Measurements from ENCODE around the gene ARL6IP1.
"Not testable (repeated sequence)": the region's sequence is repeated elsewhere in the genome, so short reads cannot be mapped to it uniquely, and the experiment has no call there.

The ARL6IP1 gene

DNA sequence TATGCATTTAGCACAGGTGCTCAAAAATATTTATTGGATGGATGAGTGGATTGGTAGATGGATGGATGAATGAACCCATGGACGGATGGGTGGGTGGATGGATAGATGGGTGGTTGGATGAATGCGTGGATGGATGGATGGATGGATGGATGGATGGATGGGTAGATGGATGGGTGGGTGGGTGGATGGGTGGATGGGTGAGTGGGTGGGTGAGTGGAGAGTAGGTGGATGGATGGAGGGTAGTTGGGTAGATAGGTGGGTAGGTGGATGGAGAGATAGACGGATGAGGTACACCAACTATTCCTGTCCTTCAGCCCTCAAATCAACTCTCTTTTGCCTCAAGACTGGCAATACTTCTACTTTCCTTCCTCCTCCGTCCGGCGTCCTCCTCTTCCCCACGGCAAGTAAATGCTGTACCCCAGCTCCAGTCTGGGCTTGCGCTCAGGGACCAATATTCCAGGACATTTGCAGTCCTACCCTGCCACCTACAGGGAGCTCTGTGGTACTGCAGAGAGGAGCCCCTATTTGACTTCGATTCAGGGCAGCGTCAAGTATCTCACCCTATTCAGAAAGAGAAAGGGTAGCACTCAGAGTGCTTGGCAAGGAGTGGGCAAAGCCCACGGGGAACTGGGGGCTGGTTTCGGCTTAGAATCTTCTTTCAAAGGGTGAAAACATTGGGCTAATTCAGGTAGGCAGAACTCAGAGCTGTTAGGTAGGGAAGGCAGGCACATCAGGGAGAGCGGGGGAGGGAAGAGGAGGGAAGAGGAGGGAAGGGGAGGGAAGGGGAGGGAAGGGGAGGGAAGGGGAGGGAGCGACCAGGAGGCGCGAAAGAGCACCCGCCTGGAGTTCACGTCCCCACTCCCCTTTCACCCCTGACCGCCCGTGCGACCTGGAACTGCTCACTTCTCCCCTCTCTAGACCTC is 41.5 kb downstream of the ARL6IP1 start:
- not testable (repeated sequence) for DNase-seq (ENCODE audit: low read depth)

GRCh38 chr16:18757960-18758660 is 43.2 kb downstream of the ARL6IP1 start:
- DNase-seq (ENCODE audit: low read depth) = not testable (repeated sequence)

- DNase-seq (ENCODE audit: low read depth) = not testable (repeated sequence)
These were observed 44.7 kb downstream of the ARL6IP1 start for GRCh38 chr16:18756639-18757038.

DNA sequence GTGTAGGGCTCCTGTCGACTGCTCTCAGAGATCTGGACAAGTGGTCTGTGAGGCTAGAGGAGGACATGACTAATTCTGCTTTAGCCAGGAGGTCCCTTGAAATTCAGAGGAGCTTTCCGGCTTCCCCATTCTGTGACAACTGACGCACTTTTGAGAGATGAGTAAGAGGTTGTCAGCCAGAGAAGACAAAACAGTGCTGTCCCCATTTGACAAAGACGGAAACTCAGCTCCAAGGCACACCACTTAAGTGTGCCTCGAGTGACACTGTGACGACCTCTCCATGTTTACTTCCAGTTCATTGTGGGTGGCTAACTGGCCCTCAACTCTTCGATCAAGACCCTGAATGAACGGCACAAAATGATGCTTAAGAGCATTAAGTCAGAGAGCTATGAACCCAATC is 58.5 kb downstream of the ARL6IP1 start:
- not testable (repeated sequence) for DNase-seq (ENCODE audit: low read depth)

All from stimulated activated CD8-positive, alpha-beta memory T cell treated with anti-CD3 and anti-CD28 coated beads, Interleukin-7, amount 100 ng/mL, for 24 hours (primary cell).